NCI-H1105 treated with DMSO at 0.1 percent for 48 hours (cell line): Measurements from ENCODE around the gene TEX11.
"Not testable (repeated sequence)": the region's sequence is repeated elsewhere in the genome, so short reads cannot be mapped to it uniquely, and the experiment has no call there.

ENCODE experiments used
- DNase-seq: peaks from one replicate; lab custom pipeline; 2025; lab: John Stamatoyannopoulos, UW

Gene TEX11

DNA sequence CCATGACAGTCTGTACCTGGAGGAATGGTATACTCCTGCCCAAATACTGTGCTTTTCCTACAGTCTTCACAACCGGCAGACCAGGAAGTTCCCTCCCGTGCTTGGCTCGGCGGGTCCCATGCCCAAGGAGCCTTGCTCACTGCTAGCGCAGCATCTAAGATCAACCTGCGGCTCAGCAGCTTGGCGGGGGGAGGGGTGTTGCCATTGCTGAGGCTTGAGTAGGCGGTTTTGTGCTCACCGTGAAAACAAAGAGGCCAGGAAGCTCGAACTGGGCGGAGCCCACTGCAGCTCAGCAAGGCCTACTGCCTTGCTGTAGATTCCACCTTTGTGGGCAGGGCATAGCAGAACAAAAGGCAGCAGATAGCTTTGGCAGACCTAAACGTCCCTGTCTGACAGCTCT, 152.7 kb downstream of the TEX11 start:
- DNase-seq: no peak

DNA sequence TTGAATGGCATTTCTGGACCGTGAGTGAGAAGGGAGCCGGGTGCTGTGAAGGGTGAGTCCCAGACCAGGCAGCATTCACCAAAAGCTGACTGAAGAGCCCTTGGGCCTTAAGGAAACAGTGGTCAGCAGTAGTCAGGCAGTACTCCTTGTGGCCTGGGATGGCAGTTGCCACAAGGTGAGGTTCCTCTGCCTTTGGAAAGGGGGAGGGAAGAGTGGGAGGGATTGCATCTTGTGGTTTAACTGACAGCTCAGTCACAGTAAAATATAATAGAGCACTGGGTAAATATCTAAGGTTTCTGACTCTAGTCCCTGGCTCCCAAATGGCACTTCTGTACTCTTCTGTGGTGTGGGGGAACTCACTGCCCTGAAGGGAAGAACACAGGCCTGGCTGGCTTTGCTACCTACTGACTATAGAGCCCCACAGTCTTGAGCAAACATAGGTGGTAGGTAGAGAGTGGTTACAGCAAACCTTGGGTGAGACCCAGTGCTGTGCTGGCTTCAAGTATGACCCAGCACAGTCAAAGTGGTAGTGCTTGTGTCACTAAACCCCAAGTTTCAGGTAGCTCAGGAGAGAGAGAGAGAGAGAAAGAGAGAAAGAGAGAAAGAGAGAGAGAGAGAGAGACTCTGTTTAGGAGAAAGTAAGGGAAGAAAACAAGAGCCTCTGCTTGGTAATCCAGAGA, 154.2 kb downstream of the TEX11 start:
- no peak for DNase-seq

DNA sequence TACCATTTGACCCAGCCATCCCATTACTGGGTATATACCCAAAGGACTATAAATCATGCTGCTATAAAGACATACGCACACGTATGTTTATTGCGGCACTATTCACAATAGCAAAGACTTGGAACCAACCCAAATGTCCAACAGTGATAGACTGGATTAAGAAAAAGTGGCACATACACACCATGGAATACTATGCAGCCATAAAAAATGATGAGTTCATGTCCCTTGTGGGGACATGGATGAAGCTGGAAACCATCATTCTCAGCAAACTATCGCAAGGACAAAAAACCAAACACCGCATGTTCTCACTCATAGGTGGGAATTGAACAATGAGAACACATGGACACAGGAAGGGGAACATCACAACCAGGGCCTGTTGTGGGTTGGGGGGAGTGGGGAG, 174.7 kb downstream of the TEX11 start:
- DNase-seq: not testable (repeated sequence)

DNA sequence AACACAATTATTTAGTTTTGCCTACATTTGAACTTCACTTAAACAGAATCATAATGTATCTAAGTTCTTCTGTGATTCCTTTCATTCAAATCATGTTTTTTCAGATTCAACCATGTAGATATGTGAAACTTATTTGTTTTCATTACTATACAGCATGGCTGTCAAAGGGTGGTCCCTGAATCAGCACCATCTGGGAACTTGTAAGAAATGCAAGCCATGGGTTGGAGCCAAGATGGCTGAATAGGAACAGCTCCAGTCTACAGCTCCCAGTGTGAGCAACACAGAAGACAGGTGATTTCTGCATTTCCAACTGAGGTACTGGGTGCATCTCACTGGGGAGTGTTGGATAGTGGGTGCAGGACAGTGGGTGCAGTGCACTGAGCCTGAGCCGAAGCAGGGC, 180.6 kb downstream of the TEX11 start:
- not testable (repeated sequence) for DNase-seq

DNA sequence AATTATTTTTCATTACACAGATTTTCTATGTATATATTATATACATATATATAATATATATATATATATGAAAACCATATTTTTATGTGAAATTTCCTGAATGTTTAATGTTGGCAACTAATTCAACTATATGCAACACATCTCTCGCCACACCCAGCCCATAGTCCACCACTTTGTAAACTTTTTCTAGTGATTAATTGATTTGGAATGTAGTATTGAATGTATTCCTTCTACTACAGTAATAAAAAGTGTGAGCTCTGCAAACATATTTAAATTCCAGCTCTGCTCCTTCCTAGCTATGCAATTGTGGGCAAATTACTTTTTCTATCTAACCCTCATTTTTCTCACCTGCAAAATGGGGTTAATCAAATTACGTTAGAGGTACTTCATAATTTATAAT, 187.8 kb downstream of the TEX11 start:
- no peak for DNase-seq

DNA sequence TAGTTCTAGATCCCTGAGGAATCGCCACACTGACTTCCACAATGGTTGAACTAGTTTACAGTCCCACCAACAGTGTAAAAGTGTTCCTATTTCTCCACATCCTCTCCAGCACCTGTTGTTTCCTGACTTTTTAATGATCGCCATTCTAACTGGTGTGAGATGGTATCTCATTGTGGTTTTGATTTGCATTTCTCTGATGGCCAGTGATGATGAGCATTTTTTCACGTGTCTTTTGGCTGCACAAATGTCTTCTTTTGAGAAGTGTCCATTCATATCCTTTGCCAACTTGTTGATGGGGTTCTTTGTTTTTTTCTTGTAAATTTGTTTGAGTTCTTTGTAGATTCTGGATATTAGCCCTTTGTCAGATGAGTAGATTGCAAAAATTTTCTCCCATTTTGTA, 197.2 kb downstream of the TEX11 start:
- DNase-seq: not testable (repeated sequence)

DNA sequence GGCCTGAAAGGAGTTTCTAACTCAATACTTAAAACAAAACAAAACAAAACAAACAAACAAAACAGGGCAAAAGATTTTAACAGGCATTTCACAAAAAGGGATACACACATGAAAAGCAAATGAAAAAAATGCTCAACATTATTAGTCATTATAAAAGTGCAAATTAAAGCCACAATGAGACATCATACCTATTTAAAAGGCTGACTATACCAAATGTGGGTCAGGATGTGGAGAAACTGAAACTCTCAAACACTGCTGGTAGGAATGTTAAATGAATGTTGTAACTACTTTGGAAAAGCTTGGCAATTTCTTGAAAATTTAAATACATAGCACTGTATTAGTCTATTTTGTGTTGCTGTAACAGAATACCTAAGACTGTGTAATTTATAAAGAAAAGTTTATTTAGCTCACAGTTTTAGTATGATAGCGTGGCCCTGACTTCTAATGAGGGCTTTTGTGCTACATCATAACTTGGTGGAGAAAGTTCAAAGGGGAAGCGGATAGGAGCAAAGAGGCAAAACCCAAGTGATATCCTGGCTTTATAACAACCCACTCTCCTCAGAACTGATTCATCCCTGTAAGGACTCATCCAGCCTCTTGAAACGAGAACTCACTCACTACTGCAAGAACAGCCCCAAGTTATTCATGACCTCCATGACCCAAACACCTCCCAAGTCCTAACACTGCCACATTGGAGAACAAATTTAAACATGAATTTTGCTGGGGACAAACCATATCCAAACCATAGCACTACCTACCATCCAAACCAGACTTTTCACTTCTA, 214.0 kb downstream of the TEX11 start:
- DNase-seq: no peak

DNA sequence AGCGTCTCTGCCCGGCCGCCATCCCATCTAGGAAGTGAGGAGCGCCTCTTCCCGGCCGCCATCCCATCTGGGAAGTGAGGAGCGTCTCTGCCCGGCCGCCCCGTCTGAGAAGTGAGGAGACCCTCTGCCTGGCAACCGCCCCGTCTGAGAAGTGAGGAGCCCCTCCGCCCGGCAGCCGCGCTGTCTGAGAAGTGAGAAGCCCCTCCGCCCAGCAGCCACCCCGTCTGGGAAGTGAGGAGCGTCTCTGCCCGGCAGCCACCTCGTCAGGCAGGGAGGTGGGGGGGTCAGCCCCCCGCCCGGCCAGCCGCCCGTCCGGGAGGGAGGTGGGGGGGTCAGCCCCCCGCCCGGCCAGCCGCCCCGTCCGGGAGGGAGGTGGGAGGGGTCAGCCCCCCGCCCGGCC, 229.1 kb downstream of the TEX11 start:
- DNase-seq: not testable (repeated sequence)

DNA sequence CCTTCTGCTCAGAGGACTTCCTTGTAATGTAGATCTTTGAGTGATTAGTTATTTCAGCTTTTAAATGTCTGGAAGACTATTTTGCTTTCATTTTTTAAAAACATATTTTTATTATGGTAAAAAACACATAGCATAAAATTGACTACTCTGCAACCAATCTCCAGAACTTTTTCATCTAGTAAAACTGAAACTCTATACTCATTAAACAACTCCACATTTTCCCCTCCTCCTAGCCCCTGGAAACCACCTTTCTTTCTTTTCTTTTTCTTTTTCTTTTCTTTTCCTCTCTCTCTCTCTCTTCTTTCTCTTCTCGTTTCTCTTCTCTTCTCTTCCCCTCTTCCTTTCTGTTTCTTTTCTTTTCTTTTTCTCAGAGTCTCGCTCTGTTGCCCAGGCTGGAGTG, 233.2 kb downstream of the TEX11 start:
- no peak for DNase-seq

DNA sequence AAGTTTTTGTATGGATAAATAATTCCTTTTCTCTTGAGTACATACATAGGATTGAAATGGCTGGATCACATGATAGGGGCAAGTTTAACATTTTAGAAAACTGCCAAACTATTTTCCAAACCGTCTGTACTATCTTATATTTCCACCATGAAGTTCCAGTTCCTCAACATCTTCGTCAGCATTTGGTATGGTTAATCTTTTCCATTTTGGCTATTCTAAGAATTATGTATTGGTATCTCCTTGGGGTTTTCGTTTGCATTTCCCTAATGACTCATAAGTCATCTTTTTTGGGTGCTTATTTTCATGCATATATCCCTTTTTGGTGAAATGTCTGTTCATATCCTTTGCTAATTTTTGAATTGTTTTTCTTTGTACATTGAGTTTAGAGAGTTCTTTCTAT, 236.2 kb downstream of the TEX11 start:
- no peak for DNase-seq

DNA sequence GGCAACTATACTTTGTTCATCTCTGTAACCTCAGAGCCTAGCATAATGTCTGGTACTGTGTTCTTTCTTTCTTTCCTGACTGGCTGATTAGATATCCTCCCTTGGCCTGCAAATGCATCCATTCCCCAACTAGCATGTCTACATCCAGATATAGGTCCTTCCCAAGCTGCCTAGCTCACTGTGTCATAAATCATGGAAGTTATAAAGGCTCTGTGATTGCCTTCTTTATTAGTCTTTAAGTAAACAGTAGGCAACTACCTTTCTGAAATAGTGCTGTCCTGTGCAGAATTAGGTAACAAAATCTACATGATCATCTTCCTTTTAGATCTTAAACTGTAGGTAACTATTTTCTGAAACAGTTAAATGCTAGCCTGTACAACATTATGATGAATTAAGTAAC, 239.4 kb downstream of the TEX11 start:
- no peak for DNase-seq

DNA sequence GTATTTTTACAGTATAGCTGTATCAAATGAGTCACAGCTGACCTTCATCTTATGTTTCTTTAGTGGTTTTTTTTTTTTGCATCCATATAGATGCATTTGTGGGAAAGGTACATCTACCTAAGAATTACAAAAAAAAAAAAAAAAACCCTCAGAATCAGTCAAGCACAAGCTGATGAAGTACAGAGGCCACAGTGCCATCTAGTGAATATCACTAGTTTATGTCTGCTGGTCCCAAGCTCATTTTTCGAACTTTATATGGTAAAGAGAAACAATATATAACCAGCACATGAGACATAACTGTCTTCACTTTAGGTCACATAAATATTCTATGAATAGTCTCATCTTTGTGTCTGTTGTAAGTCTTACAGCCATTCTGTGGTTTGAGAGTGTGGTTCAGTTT, 243.8 kb downstream of the TEX11 start:
- peak; percentile 33 for DNase-seq

DNA sequence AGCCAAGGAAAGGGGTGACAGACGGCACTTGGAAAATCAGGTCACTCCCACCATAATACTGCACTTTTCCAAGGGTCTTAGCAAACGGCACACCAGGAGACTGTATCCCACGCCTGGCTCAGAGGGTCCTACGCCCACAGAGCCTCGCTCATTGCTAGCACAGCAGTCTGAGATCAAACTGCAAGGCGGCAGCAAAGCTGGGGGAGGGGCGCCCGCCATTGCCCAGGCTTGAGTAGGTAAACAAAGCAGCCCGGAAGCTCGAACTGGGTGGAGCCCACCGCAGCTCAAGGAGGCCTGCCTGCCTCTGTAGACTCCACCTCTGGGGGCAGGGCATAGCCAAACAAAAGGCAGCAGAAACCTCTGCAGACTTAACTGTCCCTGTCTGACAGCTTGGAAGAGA, 247.4 kb downstream of the TEX11 start:
- not testable (repeated sequence) for DNase-seq

DNA sequence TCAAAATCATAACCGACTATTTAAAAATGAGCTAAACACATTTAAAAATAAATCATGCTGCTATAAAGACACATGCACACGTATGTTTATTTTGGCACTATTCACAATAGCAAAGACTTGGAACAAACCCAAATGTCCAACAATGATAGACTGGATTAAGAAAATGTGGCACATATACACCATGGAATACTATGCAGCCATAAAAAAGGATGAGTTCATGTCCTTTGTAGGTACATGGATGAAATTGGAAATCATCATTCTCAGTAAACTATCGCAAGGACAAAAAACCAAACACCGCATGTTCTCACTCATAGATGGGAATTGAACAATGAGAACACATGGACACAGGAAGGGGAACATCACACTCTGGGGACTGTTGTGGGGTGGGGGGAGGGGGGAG, 251.0 kb downstream of the TEX11 start:
- DNase-seq: not testable (repeated sequence)

DNA sequence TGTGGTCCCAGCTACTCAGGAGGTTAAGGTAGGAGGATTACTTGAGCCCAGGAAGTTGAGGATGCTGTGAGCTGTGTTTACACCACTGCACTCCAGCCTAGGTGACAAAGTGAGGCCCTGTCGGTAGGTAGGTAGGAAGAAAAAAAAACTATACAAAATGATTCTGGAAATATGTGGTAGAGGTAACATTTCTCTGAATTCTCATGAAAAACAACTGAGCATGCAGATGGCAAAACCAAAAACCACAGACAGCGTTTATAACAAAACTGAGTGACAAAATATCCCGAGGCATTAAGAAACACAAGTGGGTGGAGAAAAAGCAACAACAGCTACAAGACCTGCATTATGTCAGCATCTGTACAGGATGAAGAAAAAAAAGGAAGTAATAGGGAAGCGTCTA, 252.2 kb downstream of the TEX11 start:
- no peak for DNase-seq

DNA sequence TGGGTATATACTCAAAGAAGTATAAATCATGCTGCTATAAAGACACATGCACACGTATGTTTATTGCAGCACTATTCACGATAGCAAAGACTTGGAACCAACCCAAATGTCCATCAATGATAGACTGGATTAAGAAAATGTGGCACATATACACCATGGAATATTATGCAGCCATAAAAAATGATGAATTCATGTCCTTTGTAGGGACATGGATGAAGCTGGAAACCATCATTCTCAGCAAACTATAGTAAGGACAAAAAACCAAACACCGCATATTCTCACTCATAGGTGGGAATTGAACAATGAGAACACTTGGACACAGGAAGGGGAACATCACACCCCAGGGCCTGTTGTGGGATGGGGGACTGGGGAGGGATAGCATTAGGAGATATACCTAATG, 260.6 kb downstream of the TEX11 start:
- DNase-seq: not testable (repeated sequence)

DNA sequence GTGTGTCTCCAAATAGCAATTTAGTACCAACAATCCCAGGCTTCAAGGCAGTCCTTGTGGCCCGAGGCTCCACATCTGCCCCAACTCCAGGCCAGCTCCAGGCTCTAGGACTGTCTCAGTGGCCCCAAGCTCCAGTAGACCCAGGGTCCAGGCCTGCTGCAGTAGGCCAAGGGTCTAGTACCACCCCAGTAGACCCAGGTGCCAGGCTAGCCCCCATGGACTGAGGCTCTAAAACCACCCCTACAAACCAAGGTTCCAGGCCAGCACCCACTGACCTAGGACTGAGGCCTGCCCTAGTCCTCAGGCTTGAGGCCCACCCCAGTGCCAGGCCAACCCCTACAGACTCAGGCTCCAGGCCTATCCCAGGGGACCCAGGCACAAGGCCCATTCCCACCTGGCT, 272.3 kb downstream of the TEX11 start:
- no peak for DNase-seq

DNA sequence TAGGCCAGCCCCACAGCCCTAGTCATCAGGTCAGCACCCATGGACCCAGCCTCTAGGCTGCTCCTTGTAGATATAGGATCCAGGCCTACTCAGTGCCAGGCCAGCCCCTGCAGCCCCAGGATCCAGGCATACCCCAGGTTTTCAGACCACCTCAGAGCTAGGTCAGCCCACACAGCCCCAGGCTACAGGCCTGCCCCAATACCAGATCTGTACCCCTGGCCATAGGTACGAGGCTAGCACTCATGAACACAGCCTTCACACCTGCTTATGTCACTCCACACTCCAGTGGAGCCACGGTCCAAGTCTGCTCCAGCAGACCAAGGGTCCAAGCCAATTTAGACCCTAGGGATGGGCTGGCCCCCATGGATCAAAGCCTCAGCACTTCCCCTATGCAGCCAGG, 272.8 kb downstream of the TEX11 start:
- no peak for DNase-seq

DNA sequence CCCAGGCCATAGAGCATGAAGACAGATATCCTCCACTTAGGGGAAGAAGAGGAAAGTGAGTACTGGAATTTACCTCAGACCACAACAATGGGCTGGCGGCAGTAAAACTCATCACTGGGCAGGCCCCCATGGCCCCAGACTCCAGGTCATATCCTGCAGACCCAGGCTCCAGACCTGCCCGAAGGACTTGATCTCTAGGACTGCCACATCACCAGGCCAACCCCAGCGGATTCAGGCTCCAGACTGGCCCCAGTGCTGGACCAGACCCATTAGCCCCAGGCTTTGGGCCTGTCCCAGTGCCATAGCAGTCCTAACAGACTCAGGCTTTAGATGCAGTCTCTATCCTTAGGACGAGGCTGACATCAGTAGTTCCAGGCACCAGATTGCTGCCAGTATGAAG, 273.3 kb downstream of the TEX11 start:
- DNase-seq: no peak

DNA sequence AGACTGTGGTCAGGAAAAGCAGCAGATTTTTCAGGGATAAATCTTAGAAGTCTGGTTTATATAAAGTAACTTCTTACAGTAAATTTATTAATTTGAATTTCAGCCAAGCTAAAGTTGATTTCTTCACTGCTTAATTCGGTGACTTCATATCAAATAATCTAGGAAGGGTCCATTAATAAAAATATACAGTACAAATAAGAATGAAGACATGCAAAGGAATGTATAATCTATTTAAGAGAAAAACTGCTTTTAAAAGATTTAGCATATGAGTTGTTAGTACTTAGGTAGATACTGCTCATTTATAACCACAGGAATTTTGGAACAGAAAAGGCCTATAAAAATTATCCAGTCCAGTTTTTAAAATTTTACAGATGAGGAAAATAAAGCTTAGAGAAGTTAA, 286.8 kb downstream of the TEX11 start:
- DNase-seq: no peak

DNA sequence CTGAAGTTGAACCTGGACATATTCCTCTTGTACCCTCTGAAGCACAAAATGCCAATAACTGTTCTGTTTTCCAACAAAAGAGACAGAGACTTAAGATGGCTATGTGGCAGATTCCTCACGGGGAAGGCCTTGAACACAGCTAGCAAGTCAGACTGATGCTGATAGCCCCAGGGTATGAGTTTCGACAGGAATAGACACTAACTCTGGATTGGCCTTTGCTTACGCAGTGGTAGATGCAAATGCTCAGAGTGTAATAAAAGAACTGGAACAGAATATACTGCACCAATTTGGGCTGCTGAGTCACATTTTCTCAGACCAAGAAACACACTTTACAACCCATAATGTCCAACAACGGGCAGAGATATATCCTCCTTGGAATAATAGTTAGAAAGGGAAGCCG, 290.0 kb downstream of the TEX11 start:
- no peak for DNase-seq

DNA sequence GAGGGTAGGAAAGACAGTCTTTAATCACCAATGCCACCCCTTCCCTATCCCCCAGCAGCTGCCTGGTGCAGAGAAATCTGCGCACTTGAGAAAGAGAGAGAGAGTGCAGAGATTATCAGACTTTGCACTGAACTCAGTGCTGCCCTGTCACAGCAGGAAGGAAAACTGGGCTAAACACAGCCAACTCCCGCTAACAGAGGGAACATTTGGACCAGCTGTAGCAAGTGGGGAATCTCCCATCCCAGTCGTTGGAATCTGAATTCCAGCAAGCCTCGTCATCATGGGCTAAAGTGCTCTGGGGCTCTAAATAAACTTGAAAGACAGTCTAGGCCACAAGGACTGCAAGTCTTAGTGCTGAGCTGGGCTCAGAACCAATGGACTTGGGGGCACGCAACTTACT, 295.2 kb downstream of the TEX11 start:
- no peak for DNase-seq

DNA sequence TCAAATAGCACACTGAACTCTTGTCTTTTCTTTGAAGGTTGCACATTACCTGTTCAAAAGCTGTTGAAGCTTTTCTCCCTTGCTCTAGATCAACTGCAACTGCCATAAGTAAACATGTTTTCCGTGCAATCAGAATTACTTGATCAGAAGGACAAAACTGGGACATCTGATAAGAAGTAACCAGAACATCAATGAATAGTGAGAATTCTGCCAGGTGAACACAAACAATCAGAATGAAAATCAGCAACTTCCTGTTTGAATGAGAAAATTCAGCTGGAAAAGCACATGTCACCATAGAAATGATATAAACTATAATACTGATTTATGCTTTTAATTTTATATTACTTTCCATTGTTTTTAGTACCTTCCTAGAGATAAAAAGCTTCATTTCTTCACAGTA, 303.2 kb downstream of the TEX11 start:
- DNase-seq: no peak

DNA sequence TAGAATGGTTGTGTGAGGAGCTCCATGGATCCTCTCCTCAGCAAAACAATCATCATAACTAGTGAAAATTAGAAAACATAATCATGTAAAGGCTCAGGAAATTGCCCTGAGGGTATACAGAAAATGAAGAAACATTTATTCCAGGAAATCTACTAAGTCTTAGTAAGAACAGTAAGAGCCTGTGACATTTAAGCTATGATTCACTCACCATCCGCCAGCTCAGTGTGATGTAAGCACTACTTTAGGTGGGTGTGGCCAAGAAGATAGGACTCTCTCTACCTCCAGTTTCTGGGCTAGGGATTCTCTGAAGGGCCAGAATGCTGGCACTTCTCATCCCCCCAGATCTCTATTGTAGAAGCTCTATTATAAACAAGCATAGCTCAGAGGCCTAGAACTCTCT, 316.4 kb downstream of the TEX11 start:
- DNase-seq: no peak
